OCI-LY1 (cell line): ENCODE results near the gene IGF2BP2.

Experiments
- H2AFZ ChIP-seq: fragments of 200-600 bp; sonication (generic), shearing (Covaris generic); 2 replicates; pipeline ENCODE4 v1.6.0; 2014; ENCODE audit warnings: antibody characterized with exemption, mild to moderate bottlenecking, low read length
- H3F3A ChIP-seq: fragments of 200-600 bp; sonication (generic), shearing (Covaris generic); 2 replicates; pipeline ENCODE4 v1.6.0; 2014; ENCODE audit warnings: mild to moderate bottlenecking, antibody characterized with exemption, low read length, moderate library complexity; ENCODE audit not compliant: insufficient read depth
- H3K27ac ChIP-seq: fragments of 200-600 bp; sonication (generic); 2 replicates; pipeline ENCODE4 v1.5.1; 2014; ENCODE audit warnings: low read length, mixed run types, mild to moderate bottlenecking, low read depth; ENCODE audit not compliant: poor library complexity, severe bottlenecking
- H3K27me3 ChIP-seq: fragments of 200-600 bp; sonication (generic); 2 replicates; pipeline ENCODE4 v1.6.0; 2014; ENCODE audit warnings: antibody characterized with exemption, mild to moderate bottlenecking, low read length, moderate library complexity; ENCODE audit not compliant: insufficient read depth
- H3K36me3 ChIP-seq: fragments of 200-600 bp; sonication (generic); 2 replicates; pipeline ENCODE4 v1.6.1; 2014; ENCODE audit warnings: mild to moderate bottlenecking, antibody characterized with exemption, low read length, moderate library complexity, mixed read lengths; ENCODE audit not compliant: insufficient read depth
- H3K4me1 ChIP-seq: fragments of 200-600 bp; sonication (generic); 2 replicates; pipeline ENCODE4 v1.5.1; 2014; ENCODE audit warnings: mild to moderate bottlenecking, low read length, moderate library complexity; ENCODE audit not compliant: insufficient read depth, severe bottlenecking
- H3K4me2 ChIP-seq: fragments of 200-600 bp; sonication (generic), shearing (Covaris generic); 2 replicates; pipeline ENCODE4 v1.6.1; 2014; ENCODE audit warnings: low read length
- H3K4me3 ChIP-seq: fragments of 200-600 bp; sonication (generic); 2 replicates; pipeline ENCODE4 v1.5.1; 2014; ENCODE audit warnings: low read length, low read depth, mild to moderate bottlenecking, mixed read lengths; ENCODE audit not compliant: poor library complexity, severe bottlenecking
- H3K79me2 ChIP-seq: fragments of 200-600 bp; shearing (Covaris generic); 2 replicates; pipeline ENCODE4 v1.6.1; 2016; ENCODE audit warnings: mixed run types, low read length, mixed read lengths; ENCODE audit not compliant: insufficient read depth
- H3K9ac ChIP-seq: fragments of 200-600 bp; sonication (generic), shearing (Covaris generic); 2 replicates; pipeline ENCODE4 v1.6.1; 2014; ENCODE audit warnings: mild to moderate bottlenecking, low read length, mixed read lengths
- H3K9me2 ChIP-seq: fragments of 200-600 bp; sonication (generic), shearing (Covaris generic); 2 replicates; pipeline ENCODE4 v1.6.1; 2014; ENCODE audit warnings: low read depth, mild to moderate bottlenecking, low read length, mixed read lengths
- H3K9me3 ChIP-seq: fragments of 200-600 bp; shearing (Covaris generic); 2 replicates; pipeline ENCODE4 v1.6.1; 2014; ENCODE audit warnings: low read length, mixed read lengths
- H4K20me1 ChIP-seq: fragments of 200-600 bp; sonication (generic), shearing (Covaris generic); 2 replicates; pipeline ENCODE4 v1.6.0; 2016; ENCODE audit warnings: mild to moderate bottlenecking, low read length; ENCODE audit not compliant: insufficient read depth
- CTCF ChIP-seq: fragments of 200-600 bp; sonication (generic), shearing (Covaris generic); IDR thresholded peaks from 2 replicates; pipeline ENCODE4 v1.5.1; 2017; ENCODE audit warnings: mild to moderate bottlenecking, antibody characterized with exemption, low read length, moderate library complexity, mixed read lengths
- EZH2 ChIP-seq: fragments of 200-600 bp; sonication (generic), shearing (Covaris generic); IDR thresholded peaks from 2 replicates; pipeline ENCODE4 v1.8.0; 2017; ENCODE audit warnings: borderline replicate concordance, mixed run types, mild to moderate bottlenecking, antibody characterized with exemption, low read length, moderate library complexity, mixed read lengths

Gene IGF2BP2

DNA sequence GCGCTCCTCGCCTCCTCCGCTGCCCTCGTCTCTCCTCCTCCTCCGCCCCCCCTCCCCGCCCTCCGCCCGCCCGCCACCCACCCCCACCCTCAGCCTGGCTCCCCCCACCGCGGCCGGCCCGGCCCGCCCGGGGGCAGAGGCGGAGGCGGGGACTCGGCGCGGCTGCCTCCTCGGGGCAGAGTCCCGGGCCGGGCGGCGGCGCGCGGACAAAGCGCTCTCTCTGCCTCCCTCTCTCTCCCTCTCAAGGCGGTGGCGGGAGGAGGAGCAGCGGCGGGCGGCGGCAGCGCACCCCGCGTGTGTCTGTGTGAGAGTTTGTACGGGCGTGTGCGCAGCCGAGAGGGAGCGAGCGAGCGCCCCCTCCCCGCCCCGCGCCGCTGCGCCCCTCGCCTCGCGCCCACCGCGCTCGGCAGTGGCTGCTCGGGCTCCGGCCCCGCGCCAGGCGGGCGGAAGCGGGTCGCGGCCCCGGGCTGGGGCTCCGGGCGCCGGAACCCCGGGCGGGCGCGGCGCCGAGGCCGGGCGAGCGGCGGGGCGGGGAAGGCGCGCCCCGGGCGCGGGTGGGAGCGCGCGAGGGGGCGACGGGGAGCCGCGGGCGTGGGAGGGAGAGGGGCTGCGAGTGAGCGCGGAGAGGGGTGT, at the start of gene IGF2BP2:
TSS of gene IGF2BP2 (minus strand) at position 37 of the 633 bp plus-strand sequence. CDS start 82 bp downstream, outside the sequence.
- Histone ChIP-seq H3K4me1 (peaks cover 16% of the 10 kb centered on the region), H3K36me3 (no peaks in the 10 kb centered on the region), H3K79me2 (no peaks in the 10 kb centered on the region), H3F3A (no peaks in the 10 kb centered on the region), H4K20me1 (no peaks in the 10 kb centered on the region; the same call in 1 of the 2 replicates), H3K9ac (no peak within 1 kb of the TSS; the same call in 1 of the 2 replicates), H3K9me3 (0 out of 2 replicates have a peak, but pooled peaks cover 2% of the 10 kb centered on the region), H3K4me2 (peak within 1 kb of the TSS; percentile 73), H3K27ac (no peak within 1 kb of the TSS), H3K9me2 (no peaks in the 10 kb centered on the region), H2AFZ (no peak within 1 kb of the TSS), H3K27me3 (peaks cover 7% of the 10 kb centered on the region), H3K4me3 (peak within 1 kb of the TSS; percentile 57)
- no peak for TF ChIP-seq CTCF
- no peak for TF ChIP-seq EZH2

DNA sequence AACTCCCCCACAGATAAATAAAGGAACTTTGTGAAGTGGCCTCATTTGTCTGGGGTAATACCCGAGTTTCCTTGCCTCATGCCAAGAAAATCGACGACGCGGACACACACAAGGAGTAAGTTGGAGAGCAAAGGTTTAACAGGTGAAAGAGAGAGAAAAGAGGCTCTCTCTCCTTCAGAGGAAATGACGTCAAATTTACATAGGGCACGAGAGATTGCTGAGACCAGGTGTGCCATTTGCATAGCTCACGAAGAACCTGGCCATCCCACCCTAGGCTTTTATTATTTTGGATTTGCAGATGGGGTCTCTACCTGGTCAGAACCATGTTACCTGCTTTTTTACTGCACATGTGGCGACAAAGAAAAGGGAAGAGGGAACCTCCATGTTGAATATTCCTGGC, 49.3 kb upstream of the IGF2BP2 start:
- Histone ChIP-seq H3K9ac (no peak overlapping the region), H3K36me3 (no peaks in the 10 kb centered on the region), H3K27me3 (no peaks in the 10 kb centered on the region), H3K4me1 (no peaks in the 10 kb centered on the region), H3K9me2 (no peaks in the 10 kb centered on the region), H2AFZ (no peak overlapping the region), H3K79me2 (no peaks in the 10 kb centered on the region), H3K27ac (no peak overlapping the region), H3K4me3 (no peak overlapping the region), H3K9me3 (no peaks in the 10 kb centered on the region), H4K20me1 (no peaks in the 10 kb centered on the region), H3F3A (no peaks in the 10 kb centered on the region), H3K4me2 (no peak overlapping the region)
- TF ChIP-seq CTCF (no peak), EZH2 (no peak)

DNA sequence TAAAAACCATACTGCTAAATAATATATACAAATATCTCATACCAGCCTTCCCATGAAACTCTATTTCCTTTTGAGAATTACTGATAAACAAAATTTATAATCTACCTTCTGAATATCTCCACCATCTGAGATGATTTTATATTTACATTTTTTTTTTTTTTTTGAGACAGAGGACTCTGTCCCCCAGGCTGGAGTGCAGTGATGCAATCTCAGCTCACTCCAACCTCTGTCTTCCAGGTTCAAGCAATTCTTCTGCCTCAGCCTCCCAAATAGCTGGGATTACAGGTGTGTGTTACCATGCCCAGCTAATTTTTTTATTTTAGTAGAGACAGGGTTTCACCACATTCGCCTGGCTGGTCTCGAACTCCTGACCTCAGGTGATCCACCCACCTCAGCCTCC, 42.8 kb upstream of the IGF2BP2 start:
- H4K20me1 ChIP-seq = no peaks in the 10 kb centered on the region
- TF ChIP-seq CTCF (no peak), EZH2 (no peak)
- no peak overlapping the region for H2AFZ ChIP-seq
- no peak overlapping the region for H3K9ac ChIP-seq
- no peaks in the 10 kb centered on the region for H3K27me3 ChIP-seq
- H3K27ac ChIP-seq = no peak overlapping the region
- no peaks in the 10 kb centered on the region for H3K36me3 ChIP-seq
- H3K9me3 ChIP-seq = no peaks in the 10 kb centered on the region
- H3F3A ChIP-seq = no peaks in the 10 kb centered on the region
- no peaks in the 10 kb centered on the region for H3K4me1 ChIP-seq
- H3K79me2 ChIP-seq = no peaks in the 10 kb centered on the region
- no peak overlapping the region for H3K4me2 ChIP-seq
- no peaks in the 10 kb centered on the region for H3K9me2 ChIP-seq
- no peak overlapping the region for H3K4me3 ChIP-seq
